H9 (cell line): ENCODE measurements around the gene TMEM163. TPM values are rescaled to one million over a fixed set of nuclear protein-coding genes. Genes with fewer than 3 reads are reported as not detected.

ENCODE experiments used
- DNase-seq: peaks from one replicate; pipeline ENCODE4 v3.0.0-alpha.2; 2017
- H2AFZ ChIP-seq: one replicate; pipeline ENCODE4 v1.6.1; 2013; ENCODE audit warnings: mild to moderate bottlenecking, low read length, control low read depth, moderate library complexity
- H2AK5ac ChIP-seq: 2 replicates; pipeline ENCODE4 v1.6.1; 2013; ENCODE audit warnings: low read length, control low read depth, mixed read lengths; ENCODE audit not compliant: insufficient read length
- H2BK120ac ChIP-seq: one replicate; pipeline ENCODE4 v1.6.1; 2013; ENCODE audit warnings: low read depth, mild to moderate bottlenecking, low read length, control low read depth, inconsistent platforms; ENCODE audit not compliant: poor library complexity, severe bottlenecking
- H2BK12ac ChIP-seq: 2 replicates; pipeline ENCODE4 v1.6.1; 2013; ENCODE audit warnings: low read length, control low read depth, mixed read lengths, low read depth; ENCODE audit not compliant: insufficient read length
- H2BK15ac ChIP-seq: 2 replicates; pipeline ENCODE4 v1.6.1; 2013; ENCODE audit warnings: low read depth, low read length, control low read depth
- H2BK20ac ChIP-seq: one replicate; pipeline ENCODE4 v1.6.1; 2013; ENCODE audit warnings: low read depth, mild to moderate bottlenecking, low read length, control low read depth, inconsistent platforms; ENCODE audit not compliant: poor library complexity, severe bottlenecking
- H2BK5ac ChIP-seq: 2 replicates; pipeline ENCODE4 v1.6.1; 2013; ENCODE audit warnings: low read length, control low read depth, mixed read lengths; ENCODE audit not compliant: insufficient read length
- H3K14ac ChIP-seq: 2 replicates; pipeline ENCODE4 v1.6.1; 2013; ENCODE audit warnings: low read length, control low read depth; ENCODE audit not compliant: insufficient read depth
- H3K18ac ChIP-seq: 2 replicates; pipeline ENCODE4 v1.6.1; 2013; ENCODE audit warnings: low read depth, mild to moderate bottlenecking, mixed read lengths, low read length, control low read depth; ENCODE audit not compliant: insufficient read length
- H3K23ac ChIP-seq: 2 replicates; pipeline ENCODE4 v1.6.1; 2013; ENCODE audit warnings: low read length, control low read depth, mixed read lengths, low read depth; ENCODE audit not compliant: insufficient read length
- H3K23me2 ChIP-seq: 2 replicates; pipeline ENCODE4 v1.6.1; 2013; ENCODE audit warnings: low read depth, mild to moderate bottlenecking, mixed read lengths, low read length, control low read depth; ENCODE audit not compliant: insufficient read length, poor library complexity, severe bottlenecking
- H3K27ac ChIP-seq: 2 replicates; pipeline ENCODE4 v1.5.1; 2013; ENCODE audit warnings: low read length, control low read depth, mixed read lengths, low read depth; ENCODE audit not compliant: insufficient read length
- H3K27me3 ChIP-seq: 2 replicates; pipeline ENCODE4 v1.6.1; 2013; ENCODE audit warnings: low read length, control low read depth, inconsistent platforms; ENCODE audit not compliant: insufficient read depth
- H3K4ac ChIP-seq: 2 replicates; pipeline ENCODE4 v1.6.1; 2013; ENCODE audit warnings: low read depth, mild to moderate bottlenecking, control low read depth, inconsistent platforms, low read length, moderate library complexity
- H3K4me1 ChIP-seq: 2 replicates; pipeline ENCODE4 v1.6.1; 2013; ENCODE audit warnings: low read length, control low read depth, inconsistent platforms; ENCODE audit not compliant: insufficient read depth
- H3K4me2 ChIP-seq: 2 replicates; pipeline ENCODE4 v1.6.1; 2013; ENCODE audit warnings: low read length, control low read depth, mixed read lengths; ENCODE audit not compliant: insufficient read length, insufficient read depth
- H3K56ac ChIP-seq: 2 replicates; pipeline ENCODE4 v1.6.1; 2013; ENCODE audit warnings: low read depth, mild to moderate bottlenecking, mixed read lengths, low read length, control low read depth; ENCODE audit not compliant: insufficient read length
- H3K79me1 ChIP-seq: 2 replicates; pipeline ENCODE4 v1.6.1; 2013; ENCODE audit warnings: low read depth, mild to moderate bottlenecking, moderate library complexity, low read length, control low read depth, inconsistent platforms; ENCODE audit not compliant: insufficient read depth, poor library complexity, severe bottlenecking
- H3K79me2 ChIP-seq: 2 replicates; pipeline ENCODE4 v1.6.1; 2013; ENCODE audit warnings: low read length, control low read depth, inconsistent platforms; ENCODE audit not compliant: insufficient read depth
- H3K9ac ChIP-seq: 2 replicates; pipeline ENCODE4 v1.6.1; 2013; ENCODE audit warnings: low read length, control low read depth, mixed read lengths; ENCODE audit not compliant: insufficient read length; ENCODE audit errors: extremely low read depth
- H3K9me3 ChIP-seq: one replicate; pipeline ENCODE4 v1.6.1; 2013; ENCODE audit warnings: low read depth, low read length, inconsistent platforms; ENCODE audit not compliant: control insufficient read depth
- H3T11ph ChIP-seq: one replicate; pipeline ENCODE4 v1.6.1; 2013; ENCODE audit warnings: mild to moderate bottlenecking, low read length, control low read depth, inconsistent platforms
- H4K20me1 ChIP-seq: one replicate; pipeline ENCODE4 v1.6.1; 2013; ENCODE audit not compliant: control insufficient read depth, insufficient read length, insufficient read depth
- H4K5ac ChIP-seq: 2 replicates; pipeline ENCODE4 v1.6.1; 2013; ENCODE audit warnings: low read depth, mild to moderate bottlenecking, mixed read lengths, low read length, control low read depth; ENCODE audit not compliant: insufficient read length
- H4K8ac ChIP-seq: replicated peaks from 2 replicates; pipeline ENCODE4 v1.6.1; 2013; ENCODE audit warnings: low read length, control low read depth, mixed read lengths, low read depth; ENCODE audit not compliant: insufficient read length
- H4K91ac ChIP-seq: 2 replicates; pipeline ENCODE4 v1.6.1; 2013; ENCODE audit warnings: low read depth, mild to moderate bottlenecking, moderate library complexity, mixed read lengths, low read length, control low read depth; ENCODE audit not compliant: insufficient read length
- H3K27ac Mint-ChIP-seq, 3 experiments: 2 replicates in 2 of 3; 3 replicates in 1 of 3; pipeline ENCODE4 v1.8.0; 2020 to 2021; ENCODE audit warnings: mixed read lengths in 3 of 3, mild to moderate bottlenecking in 1 of 3, moderate library complexity in 1 of 3
- H3K27me3 Mint-ChIP-seq: 2 replicates; pipeline ENCODE4 v1.8.0; 2021; ENCODE audit warnings: low read depth, mild to moderate bottlenecking, moderate library complexity, mixed read lengths
- H3K36me3 Mint-ChIP-seq, 3 experiments: 2 replicates in 2 of 3; 3 replicates in 1 of 3; pipeline ENCODE4 v1.8.0; 2020 to 2021; ENCODE audit warnings: low read depth in 3 of 3, mixed read lengths in 3 of 3; ENCODE audit not compliant: insufficient read depth in 1 of 3
- H3K4me1 Mint-ChIP-seq, 2 experiments: 2 replicates each; pipeline ENCODE4 v1.8.0; 2020; ENCODE audit warnings: mixed read lengths in 2 of 2
- H3K4me3 Mint-ChIP-seq, 2 experiments: 2 replicates in 1 of 2; 3 replicates in 1 of 2; pipeline ENCODE4 v1.8.0; 2020 to 2021; ENCODE audit warnings: mild to moderate bottlenecking in 2 of 2, mixed read lengths in 2 of 2, moderate library complexity in 1 of 2
- H3K9me3 Mint-ChIP-seq, 2 experiments: 2 replicates in 1 of 2; 3 replicates in 1 of 2; pipeline ENCODE4 v1.8.0; 2020; ENCODE audit warnings: mild to moderate bottlenecking in 2 of 2, mixed read lengths in 2 of 2, moderate library complexity in 1 of 2
- WGBS: extraction: QIAGEN DNeasy Blood & Tissue Kit; methylation state at CpG from one replicate; pipeline ENCODE4 v1.1.7; 2013; ENCODE audit warnings: missing lambda C conversion rate, low lambda C conversion rate, mixed read lengths; ENCODE audit not compliant: insufficient read length; ENCODE audit errors: extremely low coverage; 5-methylcytosine and 5-hydroxymethylcytosine counted together
- total RNA-seq: library from RNA; stranded (reverse); gene quantifications from 2 replicates; pipeline ENCODE4 v1.2.1, GENCODE V29; 2021
- TF ChIP-seq, protein P1 (sequence below): fragments of 200-600 bp; sonication (generic); conservative IDR thresholded peaks from 3 replicates; pipeline ENCODE4 v1.8.0; 2021; ENCODE audit warnings: antibody characterized with exemption, mild to moderate bottlenecking

The TMEM163 gene
- total RNA-seq, 1 experiment from 2014 or later: 0.39 TPM

DNA sequence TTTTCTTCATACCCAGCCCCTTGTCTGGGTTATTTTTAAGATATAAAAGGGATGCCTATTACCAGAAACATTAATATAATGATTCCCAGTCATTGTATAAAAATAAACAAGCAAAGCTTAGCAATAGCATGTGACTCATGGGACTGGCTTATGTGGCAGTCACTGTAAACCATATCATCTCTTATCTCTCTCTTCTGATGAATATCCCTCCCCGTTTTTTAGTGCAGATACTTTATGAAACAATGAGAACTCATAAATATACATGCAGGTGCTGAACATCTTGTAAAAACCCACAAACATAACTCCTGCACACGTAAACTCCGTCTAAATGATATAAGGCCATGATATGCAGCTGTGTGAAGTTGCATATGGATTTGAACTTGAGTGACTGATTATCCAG, 310.0 kb downstream of the TMEM163 start:
- no peaks in the 10 kb centered on the region for H3K79me2 ChIP-seq
- no peak overlapping the region for H2BK5ac ChIP-seq
- H3K4me2 ChIP-seq: no peak overlapping the region
- no peak overlapping the region for H3K4ac ChIP-seq
- Mint-ChIP-seq H3K36me3 (peaks cover 0 to 2% (median 0%) of the 10 kb centered on the region in 3 experiments; a peak in 2 of 7 replicates), H3K4me1 (peaks cover 11% of the 10 kb centered on the region in 2 experiments), H3K4me3 (no peak overlapping the region), H3K27ac (no peak overlapping the region), H3K27me3 (no peaks in the 10 kb centered on the region; the same call in 1 of the 2 replicates), H3K9me3 (no peaks in the 10 kb centered on the region)
- no peak overlapping the region for H2BK12ac ChIP-seq
- H4K5ac ChIP-seq: no peak overlapping the region
- H2AK5ac ChIP-seq: no peak overlapping the region
- H3K23me2 ChIP-seq: no peaks in the 10 kb centered on the region
- no peaks in the 10 kb centered on the region for H4K20me1 ChIP-seq
- H3K4me1 ChIP-seq: no peaks in the 10 kb centered on the region
- no peak for DNase-seq
- no peak overlapping the region for H4K8ac ChIP-seq
- H3K18ac ChIP-seq: no peak overlapping the region
- no peak overlapping the region for H3K23ac ChIP-seq
- no peak overlapping the region for H3K14ac ChIP-seq
- H3K79me1 ChIP-seq: no peaks in the 10 kb centered on the region
- no peak overlapping the region for H4K91ac ChIP-seq
- no peak overlapping the region for H2AFZ ChIP-seq
- no peak overlapping the region for H2BK20ac ChIP-seq
- TF ChIP-seq, protein P1, sequence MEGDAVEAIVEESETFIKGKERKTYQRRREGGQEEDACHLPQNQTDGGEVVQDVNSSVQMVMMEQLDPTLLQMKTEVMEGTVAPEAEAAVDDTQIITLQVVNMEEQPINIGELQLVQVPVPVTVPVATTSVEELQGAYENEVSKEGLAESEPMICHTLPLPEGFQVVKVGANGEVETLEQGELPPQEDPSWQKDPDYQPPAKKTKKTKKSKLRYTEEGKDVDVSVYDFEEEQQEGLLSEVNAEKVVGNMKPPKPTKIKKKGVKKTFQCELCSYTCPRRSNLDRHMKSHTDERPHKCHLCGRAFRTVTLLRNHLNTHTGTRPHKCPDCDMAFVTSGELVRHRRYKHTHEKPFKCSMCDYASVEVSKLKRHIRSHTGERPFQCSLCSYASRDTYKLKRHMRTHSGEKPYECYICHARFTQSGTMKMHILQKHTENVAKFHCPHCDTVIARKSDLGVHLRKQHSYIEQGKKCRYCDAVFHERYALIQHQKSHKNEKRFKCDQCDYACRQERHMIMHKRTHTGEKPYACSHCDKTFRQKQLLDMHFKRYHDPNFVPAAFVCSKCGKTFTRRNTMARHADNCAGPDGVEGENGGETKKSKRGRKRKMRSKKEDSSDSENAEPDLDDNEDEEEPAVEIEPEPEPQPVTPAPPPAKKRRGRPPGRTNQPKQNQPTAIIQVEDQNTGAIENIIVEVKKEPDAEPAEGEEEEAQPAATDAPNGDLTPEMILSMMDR: no peak
- H3K27me3 ChIP-seq: no peaks in the 10 kb centered on the region
- H3K9ac ChIP-seq: no peak overlapping the region
- H2BK15ac ChIP-seq: no peak overlapping the region
- no peak overlapping the region for H2BK120ac ChIP-seq
- no CpG with 5 or more reads among the region's 3 CpGs for WGBS
- H3K9me3 ChIP-seq: no peaks in the 10 kb centered on the region
- H3K56ac ChIP-seq: no peak overlapping the region
- H3T11ph ChIP-seq: no peak overlapping the region
- H3K27ac ChIP-seq: no peak overlapping the region
